ENCODE data around the gene ROMO1.

The ROMO1 gene

DNA sequence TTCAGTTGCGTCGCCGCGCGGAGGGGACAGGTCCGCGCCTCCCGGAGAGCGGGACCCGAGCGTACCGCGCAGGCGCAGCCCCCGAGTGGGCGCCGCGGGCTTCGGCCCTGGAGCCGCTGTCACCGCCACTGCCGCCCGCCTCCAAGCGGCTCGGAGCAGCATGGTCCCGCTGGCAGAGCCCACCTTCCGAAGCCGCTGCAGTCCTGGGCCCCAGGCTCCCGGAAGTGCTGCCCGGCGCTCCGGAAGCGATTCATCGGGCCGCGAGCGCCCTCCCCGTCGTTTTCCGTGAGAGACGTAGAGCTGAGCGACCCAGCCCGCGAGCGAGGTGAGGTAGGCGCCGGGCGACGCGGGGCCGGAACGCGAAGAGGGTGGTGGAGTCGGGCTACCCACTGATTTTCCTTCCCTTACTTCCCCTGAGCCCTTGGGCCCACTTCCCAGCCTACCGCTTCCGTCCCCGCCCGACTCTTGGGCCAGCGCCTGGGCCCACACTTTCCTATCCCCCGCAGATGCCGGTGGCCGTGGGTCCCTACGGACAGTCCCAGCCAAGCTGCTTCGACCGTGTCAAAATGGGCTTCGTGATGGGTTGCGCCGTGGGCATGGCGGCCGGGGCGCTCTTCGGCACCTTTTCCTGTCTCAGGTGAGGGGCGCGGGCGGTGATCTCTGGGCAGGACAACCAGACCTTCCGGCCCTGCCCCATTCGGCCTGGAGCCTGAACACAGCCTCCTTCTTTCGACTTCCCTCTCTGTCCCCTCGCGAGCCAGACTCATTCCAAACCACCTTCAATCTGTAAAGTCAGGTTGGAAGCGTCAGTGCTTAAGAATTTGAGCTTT lies at the start of gene ROMO1, which contains the start of gene NFS1:
ROMO1 (plus strand) TSS at position 279 of the 830 bp plus-strand sequence; CDS start at position 507, 228 bp downstream.
NFS1 (minus strand) TSS at position 226 of the 830 bp plus-strand sequence; CDS start at position 162, 64 bp downstream.
- Histone ChIP-seq H3K4me2 (ENCODE audit: low read length) (peak within 1 kb of the TSS; percentile 72), H4K20me1 (ENCODE audit: insufficient read depth, low read length) (peaks cover 13% of the 10 kb centered on the region), H3K4me3 (ENCODE audit: low read length) (peak within 1 kb of the TSS; percentile 80), H3K27ac (ENCODE audit: low read length) (peak within 1 kb of the TSS; percentile 64), H3K9me3 (ENCODE audit: insufficient read depth, low read length) (no peaks in the 10 kb centered on the region), H3K27me3 (ENCODE audit: low read depth, low read length) (no peaks in the 10 kb centered on the region), H3K9ac (ENCODE audit: low read length) (peak within 1 kb of the TSS; percentile 82), H2AFZ (ENCODE audit: low read depth, low read length) (peak within 1 kb of the TSS; percentile 73), H3K4me1 (ENCODE audit: low read length) (peaks cover 19% of the 10 kb centered on the region), H3K36me3 (replicated peaks; ENCODE audit: low read depth, low read length) (peaks cover 29% of the 10 kb centered on the region), H3K79me2 (ENCODE audit: low read length) (peaks cover 40% of the 10 kb centered on the region)
- no peak for TF ChIP-seq EZH2phosphoT487 (IDR thresholded peaks at IDR 0.05; ENCODE audit: low read depth)
- TF ChIP-seq, protein P1, sequence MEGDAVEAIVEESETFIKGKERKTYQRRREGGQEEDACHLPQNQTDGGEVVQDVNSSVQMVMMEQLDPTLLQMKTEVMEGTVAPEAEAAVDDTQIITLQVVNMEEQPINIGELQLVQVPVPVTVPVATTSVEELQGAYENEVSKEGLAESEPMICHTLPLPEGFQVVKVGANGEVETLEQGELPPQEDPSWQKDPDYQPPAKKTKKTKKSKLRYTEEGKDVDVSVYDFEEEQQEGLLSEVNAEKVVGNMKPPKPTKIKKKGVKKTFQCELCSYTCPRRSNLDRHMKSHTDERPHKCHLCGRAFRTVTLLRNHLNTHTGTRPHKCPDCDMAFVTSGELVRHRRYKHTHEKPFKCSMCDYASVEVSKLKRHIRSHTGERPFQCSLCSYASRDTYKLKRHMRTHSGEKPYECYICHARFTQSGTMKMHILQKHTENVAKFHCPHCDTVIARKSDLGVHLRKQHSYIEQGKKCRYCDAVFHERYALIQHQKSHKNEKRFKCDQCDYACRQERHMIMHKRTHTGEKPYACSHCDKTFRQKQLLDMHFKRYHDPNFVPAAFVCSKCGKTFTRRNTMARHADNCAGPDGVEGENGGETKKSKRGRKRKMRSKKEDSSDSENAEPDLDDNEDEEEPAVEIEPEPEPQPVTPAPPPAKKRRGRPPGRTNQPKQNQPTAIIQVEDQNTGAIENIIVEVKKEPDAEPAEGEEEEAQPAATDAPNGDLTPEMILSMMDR (IDR thresholded peaks at IDR 0.05; ENCODE audit: low read depth, low read length), result peak; percentile 31

DNA sequence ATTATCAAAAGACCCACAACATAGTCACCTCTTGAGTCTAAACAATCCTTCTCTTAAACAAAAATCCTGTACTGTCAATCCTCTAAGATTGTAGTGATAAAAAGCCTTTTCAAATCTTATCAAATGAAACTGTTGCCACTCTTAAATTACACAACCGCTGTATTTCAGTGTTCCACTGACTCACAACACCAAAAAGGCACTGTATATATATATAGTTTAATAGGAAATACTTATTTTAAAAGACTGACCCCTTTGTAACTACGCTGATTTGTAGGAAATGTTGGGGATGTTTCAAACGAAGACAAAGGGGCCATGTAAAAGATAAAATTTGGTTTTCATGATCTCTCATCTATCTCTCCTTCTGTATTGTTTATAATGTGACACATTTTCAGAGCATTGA lies 48.6 kb upstream of the ROMO1 start:
- Histone ChIP-seq H3K36me3 (replicated peaks; ENCODE audit: low read depth, low read length) (peaks cover 57% of the 10 kb centered on the region), H3K9ac (ENCODE audit: low read length) (no peak overlapping the region), H4K20me1 (ENCODE audit: insufficient read depth, low read length) (peaks cover 79% of the 10 kb centered on the region), H3K4me2 (ENCODE audit: low read length) (no peak overlapping the region), H3K4me3 (ENCODE audit: low read length) (no peak overlapping the region), H2AFZ (ENCODE audit: low read depth, low read length) (no peak overlapping the region), H3K27ac (ENCODE audit: low read length) (no peak overlapping the region), H3K4me1 (ENCODE audit: low read length) (no peaks in the 10 kb centered on the region), H3K27me3 (ENCODE audit: low read depth, low read length) (no peaks in the 10 kb centered on the region), H3K9me3 (ENCODE audit: insufficient read depth, low read length) (no peaks in the 10 kb centered on the region), H3K79me2 (ENCODE audit: low read length) (peaks cover 95% of the 10 kb centered on the region)
- TF ChIP-seq EZH2phosphoT487 (IDR thresholded peaks at IDR 0.05; ENCODE audit: low read depth), result no peak
- TF ChIP-seq, protein P1 (IDR thresholded peaks at IDR 0.05; ENCODE audit: low read depth, low read length), result no peak

DNA sequence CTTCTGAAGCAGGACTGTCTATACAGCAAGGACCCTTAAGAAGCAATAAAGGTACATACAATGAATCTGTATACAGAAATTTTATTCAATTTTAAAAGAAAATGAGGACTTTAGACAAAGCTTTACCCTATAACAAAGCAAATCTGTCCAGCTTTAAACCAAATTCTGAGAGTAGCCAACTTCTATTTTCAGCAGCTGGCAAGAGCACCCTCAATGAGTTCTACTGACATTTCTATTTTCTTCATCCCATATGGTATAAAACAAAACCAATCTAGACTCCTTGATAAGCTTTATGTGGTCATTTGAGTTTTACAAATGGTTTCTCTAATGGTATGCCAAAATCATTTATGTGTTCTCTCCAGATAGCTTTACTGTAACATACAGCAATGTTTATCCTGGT lies 47.2 kb upstream of the ROMO1 start:
- Histone ChIP-seq H3K9me3 (ENCODE audit: insufficient read depth, low read length) (no peaks in the 10 kb centered on the region), H3K36me3 (replicated peaks; ENCODE audit: low read depth, low read length) (peaks cover 57% of the 10 kb centered on the region), H3K4me3 (ENCODE audit: low read length) (no peak overlapping the region), H4K20me1 (ENCODE audit: insufficient read depth, low read length) (peaks cover 84% of the 10 kb centered on the region), H2AFZ (ENCODE audit: low read depth, low read length) (no peak overlapping the region), H3K4me1 (ENCODE audit: low read length) (no peaks in the 10 kb centered on the region), H3K9ac (ENCODE audit: low read length) (no peak overlapping the region), H3K79me2 (ENCODE audit: low read length) (peaks cover 98% of the 10 kb centered on the region), H3K4me2 (ENCODE audit: low read length) (no peak overlapping the region), H3K27me3 (ENCODE audit: low read depth, low read length) (no peaks in the 10 kb centered on the region), H3K27ac (ENCODE audit: low read length) (no peak overlapping the region)
- no peak for TF ChIP-seq EZH2phosphoT487 (IDR thresholded peaks at IDR 0.05; ENCODE audit: low read depth)
- TF ChIP-seq, protein P1 (IDR thresholded peaks at IDR 0.05; ENCODE audit: low read depth, low read length), result no peak

DNA sequence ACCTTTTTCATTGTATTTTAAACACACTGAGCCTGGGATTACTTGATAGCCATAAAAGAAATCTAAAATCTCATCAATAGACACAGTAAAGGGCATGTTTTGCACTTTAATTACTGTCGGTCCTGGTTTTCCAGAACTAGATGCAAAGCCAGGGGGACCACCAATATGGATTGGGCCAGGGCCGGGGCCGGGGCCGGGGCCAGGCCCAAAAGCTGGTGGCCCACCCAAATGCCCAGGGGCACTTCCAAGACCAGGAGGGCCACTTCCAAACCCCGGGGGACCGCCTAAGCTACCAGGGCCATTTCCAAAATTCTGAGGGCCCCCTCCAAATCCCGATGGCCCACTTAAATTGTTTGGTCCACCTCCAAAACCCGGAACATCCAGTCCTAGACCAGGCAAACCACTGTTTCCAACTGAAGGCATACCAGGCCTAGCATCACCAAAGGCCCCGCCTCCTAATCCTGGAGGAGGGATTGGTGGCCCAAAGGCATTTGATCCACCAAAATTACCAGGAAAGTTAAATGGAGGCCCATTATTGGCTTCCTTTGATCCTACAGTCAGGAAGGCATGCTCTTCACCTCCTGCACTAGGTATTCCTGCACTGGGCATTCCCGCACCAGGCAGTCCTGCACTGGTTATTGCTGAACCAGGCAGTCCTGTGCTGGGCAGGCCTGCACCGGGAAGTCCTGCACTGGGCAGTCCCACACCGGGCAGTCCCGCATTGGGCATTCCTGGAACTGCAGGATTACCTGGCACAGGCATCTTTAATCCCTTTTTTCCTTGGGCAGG lies 46.4 kb upstream of the ROMO1 start:
- H3K27ac ChIP-seq (ENCODE audit: low read length), result no peak overlapping the region
- peaks cover 62% of the 10 kb centered on the region for H3K36me3 ChIP-seq (replicated peaks; ENCODE audit: low read depth, low read length)
- H3K9ac ChIP-seq (ENCODE audit: low read length), result no peak overlapping the region
- TF ChIP-seq EZH2phosphoT487 (IDR thresholded peaks at IDR 0.05; ENCODE audit: low read depth), result no peak
- TF ChIP-seq, protein P1 (IDR thresholded peaks at IDR 0.05; ENCODE audit: low read depth, low read length), result no peak
- no peak overlapping the region for H3K4me2 ChIP-seq (ENCODE audit: low read length)
- H3K4me3 ChIP-seq (ENCODE audit: low read length), result no peak overlapping the region
- H2AFZ ChIP-seq (ENCODE audit: low read depth, low read length), result no peak overlapping the region
- peaks cover 100% of the 10 kb centered on the region for H3K79me2 ChIP-seq (ENCODE audit: low read length)
- H3K4me1 ChIP-seq (ENCODE audit: low read length), result no peaks in the 10 kb centered on the region
- H3K9me3 ChIP-seq (ENCODE audit: insufficient read depth, low read length), result no peaks in the 10 kb centered on the region
- peaks cover 91% of the 10 kb centered on the region for H4K20me1 ChIP-seq (ENCODE audit: insufficient read depth, low read length)
- H3K27me3 ChIP-seq (ENCODE audit: low read depth, low read length), result no peaks in the 10 kb centered on the region
